B cell (primary cell): ENCODE results near the gene KCNJ5. TPM values are rescaled to one million over a fixed set of nuclear protein-coding genes. Genes with fewer than 3 reads are reported as not detected.

Source experiments
- ATAC-seq: fragments of 200-7000 bp; cut with Tn5 transposase; one replicate; pipeline ENCODE4 v1.10.0; 2021; ENCODE audit warnings: low read depth, mild to moderate bottlenecking, moderate number of reproducible peaks, moderate library complexity
- CTCF ChIA-PET: fragments of 350-600 bp; sonication (Branson Sonifier 250); formaldehyde crosslinking; loops from one replicate; lab custom pipeline; 2021; ENCODE audit warnings: antibody characterized with exemption, inconsistent platforms; lab: Charles Lee
- POLR2A ChIA-PET: fragments of 350-600 bp; sonication (Branson Sonifier 250); formaldehyde crosslinking; loops from one replicate; lab custom pipeline; 2021; ENCODE audit warnings: antibody characterized with exemption; lab: Charles Lee
- DNase-seq: peaks from one replicate; pipeline ENCODE4 v3.0.0; 2013
- H2AFZ ChIP-seq: 2 replicates; pipeline ENCODE4 v1.6.1; 2012; ENCODE audit warnings: mild to moderate bottlenecking, low read depth, low read length; ENCODE audit not compliant: insufficient read depth, poor library complexity, severe bottlenecking
- H3K27ac ChIP-seq, 2 donors: 1 replicate in 1 of 2; 2 replicates in 1 of 2; pipeline ENCODE4 v1.5.1; 2012 to 2013; ENCODE audit warnings: low read length in 2 of 2, mild to moderate bottlenecking in 2 of 2, moderate library complexity in 1 of 2
- H3K27me3 ChIP-seq, 4 experiments: fragments of 200-600 bp in 1 of 4; sonication (generic) in 1 of 4; replicated peaks in 1 of 4; 1 replicate in 2 of 4; 2 replicates in 2 of 4; pipeline versions ENCODE4 v1.6.1 to v1.7.0; 2013 to 2016; ENCODE audit warnings: low read length in 3 of 4, mild to moderate bottlenecking in 2 of 4, mixed read lengths in 1 of 4, moderate library complexity in 1 of 4; ENCODE audit not compliant: insufficient read depth in 4 of 4, control insufficient read depth in 3 of 4; ENCODE audit errors: control extremely low read depth in 1 of 4
- H3K36me3 ChIP-seq, 2 experiments: replicated peaks in 1 of 2; 1 replicate in 1 of 2; 2 replicates in 1 of 2; pipeline versions ENCODE4 v1.6.1 to v1.7.1; 2013; ENCODE audit warnings: low read length in 1 of 2; ENCODE audit not compliant: insufficient read depth in 2 of 2, control insufficient read depth in 1 of 2; ENCODE audit errors: control extremely low read depth in 1 of 2, extremely low read depth in 1 of 2
- H3K4me1 ChIP-seq, 2 donors: fragments of 200-600 bp in 1 of 2; sonication (generic) in 1 of 2; 1 replicate in 1 of 2; 2 replicates in 1 of 2; pipeline versions ENCODE4 v1.5.1 to v1.6.1; 2013 to 2017; ENCODE audit warnings: low read length in 2 of 2; ENCODE audit not compliant: control insufficient read depth in 2 of 2, insufficient read depth in 2 of 2
- H3K4me2 ChIP-seq: replicated peaks from 2 replicates; pipeline ENCODE3; 2012; ENCODE audit warnings: mild to moderate bottlenecking, low read depth, low read length; ENCODE audit not compliant: poor library complexity, severe bottlenecking
- H3K4me3 ChIP-seq, 5 experiments: fragments of 200-600 bp in 1 of 5; sonication (generic) in 1 of 5; 1 replicate in 3 of 5; 2 replicates in 2 of 5; pipeline versions ENCODE4 v1.5.1 to v1.7.0; 2011 to 2016; ENCODE audit warnings: low read length in 4 of 5, mild to moderate bottlenecking in 4 of 5, low read depth in 2 of 5, control low read depth in 1 of 5, moderate library complexity in 1 of 5; ENCODE audit not compliant: insufficient read depth in 1 of 5; ENCODE audit errors: control extremely low read depth in 1 of 5, extremely low read depth in 1 of 5
- H3K79me2 ChIP-seq: fragments of 200-600 bp; sonication (generic); one replicate; pipeline ENCODE4 v1.6.0; 2016; ENCODE audit warnings: low read length; ENCODE audit not compliant: control insufficient read depth, insufficient read depth
- H3K9ac ChIP-seq: fragments of 200-600 bp; sonication (generic); 2 replicates; pipeline ENCODE4 v1.6.1; 2017; ENCODE audit warnings: mild to moderate bottlenecking, low read length, moderate library complexity
- H3K9me3 ChIP-seq, 3 donors: one replicate each; pipeline versions ENCODE4 v1.6.1 to v1.7.1; 2013; ENCODE audit warnings: low read length in 2 of 3; ENCODE audit not compliant: control insufficient read depth in 2 of 3, insufficient read depth in 1 of 3; ENCODE audit errors: control extremely low read depth in 1 of 3
- H4K20me1 ChIP-seq: 2 replicates; pipeline ENCODE4 v1.6.0; 2012; ENCODE audit warnings: mild to moderate bottlenecking, low read length; ENCODE audit not compliant: insufficient read depth, control insufficient read depth, poor library complexity, severe bottlenecking
- H3K27ac Mint-ChIP-seq: one replicate; pipeline ENCODE4 v1.8.0; 2021; ENCODE audit warnings: mixed read lengths
- H3K27me3 Mint-ChIP-seq: one replicate; pipeline ENCODE4 v1.8.0; 2021; ENCODE audit warnings: mixed read lengths
- H3K4me1 Mint-ChIP-seq: one replicate; pipeline ENCODE4 v1.8.0; 2021; ENCODE audit warnings: mixed read lengths
- H3K4me3 Mint-ChIP-seq: one replicate; pipeline ENCODE4 v1.8.0; 2021; ENCODE audit warnings: mixed read lengths
- H3K9me3 Mint-ChIP-seq: one replicate; pipeline ENCODE4 v1.8.0; 2022; ENCODE audit warnings: mixed read lengths; ENCODE audit not compliant: insufficient read depth
- CTCF ChIP-seq: fragments of 200-600 bp; IDR thresholded peaks from one replicate; pipeline ENCODE4 v1.8.0; 2022; ENCODE audit warnings: antibody characterized with exemption, mild to moderate bottlenecking
- EZH2 ChIP-seq: IDR thresholded peaks from 2 replicates; pipeline ENCODE4 v1.6.1; 2012; ENCODE audit warnings: borderline replicate concordance, low read depth, mild to moderate bottlenecking, moderate library complexity, low read length; ENCODE audit not compliant: insufficient read depth, poor library complexity, severe bottlenecking
- WGBS: methylation state at CpG from one replicate; pipeline ENCODE4 v1.1.5; 2013; ENCODE audit warnings: missing lambda C conversion rate; ENCODE audit not compliant: insufficient coverage; 5-methylcytosine and 5-hydroxymethylcytosine counted together
- intact Hi-C: fragments of 100-400 bp; cut with micrococcal nuclease; formaldehyde crosslinking; loops from one replicate; pipeline ENCODE4 v1.10.0; 2022
- polyA plus RNA-seq: library from polyadenylated mRNA; depleted of rRNA; stranded (reverse); fragments of >200 nt; gene quantifications from 2 replicates; pipeline ENCODE4 v1.2.3, GENCODE V29; 2012
- total RNA-seq, 2 donors: library from RNA; stranded (reverse); fragments of 120-200 nt in 1 of 2; gene quantifications; 1 replicate in 1 of 2; 2 replicates in 1 of 2; pipeline versions ENCODE4 v1.2.3 to v1.2.4, GENCODE V29; 2013 to 2022

Gene KCNJ5
- total and polyA plus RNA-seq, 2 donors (not counting 1 experiment from before 2014, with no cell fraction given), result 0.01 TPM; not detected in 1

- ChIA-PET POLR2A (interaction anchor here (0.6 kb wide), 1 partner anchor 234 kb away, joined by 4 read pairs; no protein-coding TSS in a partner anchor), CTCF (interaction anchor here (1.3 to 1.8 kb wide), 4 partner anchors 23 to 770 kb away, joined by 3 to 8 read pairs (median 6); no protein-coding TSS in a partner anchor)
- Histone ChIP-seq H3K9ac (peak overlapping the region; percentile 27), H3K79me2 (no peaks in the 10 kb centered on the region), H3K4me3 (peak overlapping the region in 1 of 5 experiments; percentile 33), H3K27me3 (peaks cover 0 to 33% (median 0%) of the 10 kb centered on the region in 4 experiments), H3K36me3 (no peaks in the 10 kb centered on the region), H2AFZ (peak overlapping the region; percentile 59), H3K4me1 (peaks cover 7 to 11% of the 10 kb centered on the region in 2 donors), H4K20me1 (no peaks in the 10 kb centered on the region), H3K4me2 (peak overlapping the region; percentile 43), H3K9me3 (peaks cover 0 to 7% (median 0%) of the 10 kb centered on the region in 3 donors), H3K27ac (no peak overlapping the region)
- DNase-seq (no peak), ATAC-seq (no peak)
- H3K4me1 Mint-ChIP-seq, result peaks cover 15% of the 10 kb centered on the region
- peaks cover 14% of the 10 kb centered on the region for H3K27me3 Mint-ChIP-seq
- intact Hi-C loops, result no loop called here
- 97% methylated on average over 9 of the region's 12 CpGs for WGBS
- H3K9me3 Mint-ChIP-seq, result no peaks in the 10 kb centered on the region
- H3K4me3 Mint-ChIP-seq, result peak overlapping the region; percentile 60
- H3K27ac Mint-ChIP-seq, result peak overlapping the region; percentile 59
- TF ChIP-seq CTCF, result no peak
- TF ChIP-seq EZH2, result no peak
Observed at GRCh38 chr11:128927683-128928336, 36.7 kb downstream of the KCNJ5 start.

- TF ChIP-seq EZH2 (no peak), CTCF (no peak)
- peak overlapping the region; percentile 59 for H3K27ac Mint-ChIP-seq
- Histone ChIP-seq H3K9me3 (peaks cover 0 to 12% (median 0%) of the 10 kb centered on the region in 3 donors), H3K27ac (no peak overlapping the region), H2AFZ (peak overlapping the region; percentile 59), H3K9ac (peak overlapping the region; percentile 27), H3K79me2 (no peaks in the 10 kb centered on the region), H3K4me1 (peaks cover 7 to 11% of the 10 kb centered on the region in 2 donors), H3K27me3 (peaks cover 0 to 31% (median 0%) of the 10 kb centered on the region in 4 experiments), H3K4me2 (peak overlapping the region; percentile 43), H3K36me3 (no peaks in the 10 kb centered on the region), H4K20me1 (no peaks in the 10 kb centered on the region), H3K4me3 (peak overlapping the region in 1 of 5 experiments; percentile 33)
- intact Hi-C loops, result no loop called here
- ChIA-PET CTCF (interaction anchor here (0.8 to 1.8 kb wide), 6 partner anchors 24 to 771 kb away, joined by 3 to 8 read pairs (median 4); no protein-coding TSS in a partner anchor), POLR2A (interaction anchor here (0.6 kb wide), 1 partner anchor 235 kb away, joined by 4 read pairs; no protein-coding TSS in a partner anchor)
- no peaks in the 10 kb centered on the region for H3K9me3 Mint-ChIP-seq
- H3K4me3 Mint-ChIP-seq, result peak overlapping the region; percentile 60
- 46% methylated on average over 3 of the region's 5 CpGs for WGBS
- ATAC-seq (peak; percentile 90), DNase-seq (peak; percentile 62)
- H3K27me3 Mint-ChIP-seq, result peaks cover 14% of the 10 kb centered on the region
- peaks cover 15% of the 10 kb centered on the region for H3K4me1 Mint-ChIP-seq
Observed at GRCh38 chr11:128928400-128928799, 37.2 kb downstream of the KCNJ5 start.
